HG03060 (cell line): ENCODE results near the gene PCIF1.

ENCODE experiments used
- ATAC-seq: cut with Tn5 transposase; IDR thresholded peaks from one replicate; pipeline ENCODE4 v1.9.1; 2021; ENCODE audit warnings: low read depth, moderate number of reproducible peaks; ENCODE audit not compliant: unreplicated experiment

Gene PCIF1

DNA sequence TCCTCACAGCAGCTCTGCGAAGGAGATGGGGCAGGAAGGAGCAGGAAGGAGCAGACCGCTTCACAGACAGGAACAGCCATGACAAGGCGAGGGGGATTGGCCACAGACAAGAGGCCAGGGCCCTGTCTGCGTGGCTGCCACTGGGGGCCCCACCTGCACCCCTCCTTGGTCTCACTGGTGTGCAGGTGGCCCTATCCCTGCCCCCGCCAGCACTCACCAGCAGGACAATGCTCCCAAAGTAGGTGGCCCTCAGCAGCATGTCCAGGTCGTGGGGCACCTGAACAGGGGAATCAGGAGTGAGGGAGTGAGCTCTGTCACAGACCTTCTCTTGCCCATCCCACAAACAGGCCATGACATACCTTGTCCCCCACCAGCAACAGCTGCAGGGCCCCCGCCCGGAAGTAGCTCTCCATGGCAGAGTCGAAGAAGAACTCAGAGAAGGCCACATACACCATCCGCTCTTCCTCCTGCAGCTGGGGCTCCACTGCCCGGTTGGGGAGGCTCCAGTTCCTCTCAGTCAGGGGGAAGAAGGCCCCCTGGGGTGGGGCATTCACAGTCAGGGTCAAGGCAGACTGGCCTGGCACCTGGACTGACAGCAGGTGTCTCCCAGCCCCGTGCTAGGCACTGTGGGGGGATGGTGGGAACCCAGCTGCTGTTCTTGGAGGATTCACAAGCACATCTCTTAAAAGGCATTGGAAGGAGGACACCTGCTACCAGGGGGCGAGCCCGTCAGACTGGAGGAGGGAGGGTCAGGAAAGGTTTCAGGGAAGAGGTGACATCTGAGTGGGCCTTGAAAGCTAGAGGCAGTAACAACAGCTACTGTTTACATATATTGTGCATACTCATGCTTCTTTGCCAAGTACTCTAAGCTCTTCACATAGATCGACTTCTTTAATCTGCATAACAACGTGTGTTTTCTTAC is 29.6 kb upstream of the PCIF1 start:
- ATAC-seq = no peak

DNA sequence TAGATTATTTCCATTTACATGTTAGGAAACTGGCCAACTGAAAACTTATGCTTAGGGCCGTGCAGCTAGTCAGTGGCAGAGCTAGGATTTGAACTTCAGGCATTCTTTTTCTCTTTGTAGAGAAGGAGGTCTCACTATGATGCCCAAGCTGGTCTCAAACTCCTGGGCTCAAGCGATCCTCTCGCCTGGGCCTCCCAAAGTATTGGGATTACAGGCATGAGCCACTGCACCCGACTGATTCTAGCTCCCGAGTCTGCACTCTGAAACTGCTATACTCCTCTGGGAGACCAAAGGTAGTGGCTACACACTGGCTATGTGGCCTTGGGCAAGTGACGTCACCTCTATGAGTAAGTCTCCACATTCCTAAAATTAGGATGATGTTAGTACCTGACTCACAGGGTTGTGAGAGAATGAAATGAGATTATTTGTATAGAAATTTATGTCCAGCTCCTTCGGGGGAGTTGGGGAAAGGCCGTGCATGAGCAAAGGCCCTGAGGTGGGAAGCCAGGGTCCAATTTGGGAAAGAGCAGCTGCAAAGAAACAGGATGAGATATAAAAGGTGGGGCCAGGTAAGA is 28.9 kb upstream of the PCIF1 start:
- ATAC-seq = no peak

DNA sequence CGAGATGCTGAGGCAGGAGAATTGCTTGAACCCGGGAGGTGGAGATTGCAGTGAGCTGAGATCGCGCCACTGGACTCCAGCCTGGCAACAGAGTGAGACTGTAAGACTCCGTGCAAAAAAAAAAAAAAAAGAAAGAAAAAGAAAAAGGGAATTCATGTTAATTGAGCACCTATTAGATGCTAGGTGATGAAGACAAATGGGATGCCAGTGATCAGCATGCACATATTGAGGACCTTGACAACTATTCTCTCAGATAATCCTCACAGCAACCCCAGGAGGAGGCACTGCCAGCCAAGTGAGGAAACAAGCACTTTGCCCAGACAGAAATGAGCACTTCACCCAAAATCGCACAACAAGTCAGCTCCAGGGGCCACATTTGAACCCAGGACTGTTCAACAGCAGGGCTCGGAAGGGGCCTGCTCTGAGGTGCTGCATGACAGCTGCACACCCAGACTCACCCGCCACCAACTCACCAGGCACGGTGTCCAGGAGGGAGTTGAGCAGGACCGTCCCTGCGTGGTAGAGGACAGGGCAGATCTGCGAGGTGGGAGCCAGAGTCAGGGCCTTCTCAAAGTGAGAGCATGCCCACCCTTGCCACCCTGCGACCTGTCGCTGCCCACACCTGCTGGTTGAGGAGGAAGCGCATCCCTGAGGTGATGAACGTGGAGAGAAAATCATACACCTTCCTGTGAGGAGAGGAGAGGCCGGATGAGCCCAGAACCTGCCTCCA is 27.1 kb upstream of the PCIF1 start:
- ATAC-seq = no peak

- ATAC-seq = no peak
Measured at GRCh38 chr20:45908084-45908483, 26.4 kb upstream of the PCIF1 start.

GRCh38 chr20:45909336-45909808 is 25.1 kb upstream of the PCIF1 start:
- ATAC-seq = no peak

DNA sequence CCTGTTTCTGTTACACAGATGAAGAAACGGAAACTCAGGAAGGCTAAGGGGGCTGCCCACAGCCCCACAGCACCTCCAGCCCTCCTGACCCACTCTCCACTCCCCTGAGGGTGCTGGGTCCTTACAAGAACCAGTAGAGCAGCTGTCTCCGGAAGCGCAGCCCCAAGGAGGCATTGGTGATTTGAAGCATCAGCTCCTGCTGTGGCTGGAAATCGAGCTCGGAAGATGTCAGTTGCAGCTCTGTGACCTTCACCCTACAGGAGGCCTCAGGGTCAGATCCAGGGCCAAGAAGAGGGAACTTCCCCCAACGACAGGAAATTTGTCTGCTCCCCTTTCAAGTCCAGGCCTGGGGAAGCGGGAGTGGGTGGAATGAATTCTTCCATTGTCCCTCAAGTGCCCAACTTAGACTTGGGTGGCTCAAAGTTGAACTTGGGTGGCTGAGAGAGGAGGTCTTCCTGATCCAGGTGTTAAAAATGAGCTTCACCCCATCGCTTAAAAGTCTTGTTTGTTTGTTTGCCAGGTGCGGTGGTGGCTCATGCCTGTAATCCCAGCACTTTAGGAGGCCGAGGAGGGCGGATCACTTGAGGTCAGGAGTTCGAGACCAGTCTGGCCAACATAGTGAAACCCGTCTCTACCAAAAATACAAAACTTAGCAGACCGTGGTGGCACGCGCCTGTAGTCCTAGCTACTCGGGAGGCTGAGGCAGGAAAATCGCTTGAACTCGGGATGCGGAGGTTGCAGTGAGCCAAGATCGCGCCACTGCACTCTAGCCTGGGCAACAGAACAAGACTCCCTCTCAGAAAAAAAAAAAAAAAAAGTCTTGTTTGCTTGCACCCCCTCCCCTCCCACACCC is 24.4 kb upstream of the PCIF1 start:
- ATAC-seq = no peak

DNA sequence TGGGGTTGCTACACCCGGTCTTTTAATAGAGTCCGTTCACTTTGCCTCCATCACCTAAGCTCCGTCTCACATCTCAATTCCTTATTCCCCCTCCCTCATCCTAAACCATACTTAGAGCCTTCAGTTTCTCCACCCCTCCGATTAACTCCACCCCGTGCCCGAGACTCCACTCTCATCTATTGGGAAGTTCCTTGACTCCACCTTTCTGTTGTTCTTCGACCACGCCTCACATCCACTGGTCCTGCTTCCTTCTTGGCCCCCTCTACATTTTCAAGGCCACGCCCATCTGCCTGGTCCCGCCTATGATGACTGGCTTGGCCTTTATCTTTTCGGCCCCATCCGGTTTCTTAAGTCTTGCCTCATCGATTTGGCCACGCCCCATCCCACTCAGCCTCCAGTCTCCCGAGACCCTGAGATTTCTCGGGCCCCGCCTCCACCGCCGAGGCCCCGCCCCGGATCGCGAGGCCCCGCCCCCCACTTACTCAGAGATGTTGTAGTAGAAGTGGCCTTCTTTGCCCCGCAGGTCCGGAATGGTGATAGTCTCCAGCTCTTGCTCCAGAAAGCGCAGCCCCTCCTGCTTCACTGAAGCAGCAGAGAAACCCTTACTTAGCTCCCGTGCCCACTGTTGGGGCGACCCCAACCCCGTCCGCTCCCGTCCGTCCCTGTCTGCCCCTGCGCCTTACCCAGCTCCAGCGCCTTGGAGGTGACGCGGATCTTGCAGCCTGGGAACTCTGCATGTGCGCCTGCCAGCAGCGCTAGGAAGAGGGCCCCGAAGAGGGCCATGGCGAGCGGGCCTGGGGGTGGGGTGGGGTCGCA is 23.6 kb upstream of the PCIF1 start:
- peak; percentile 87 for ATAC-seq

GRCh38 chr20:45911486-45912343 is 22.8 kb upstream of the PCIF1 start, which contains the start of gene PLTP:
Gene PLTP (minus strand): TSS chr20:45912155. CDS start chr20:45911452, 703 bp downstream.
- no peak for ATAC-seq

GRCh38 chr20:45912344-45912682 is 22.2 kb upstream of the PCIF1 start:
- no peak for ATAC-seq

- ATAC-seq = no peak
Measured at GRCh38 chr20:45913116-45913515, 21.4 kb upstream of the PCIF1 start.

GRCh38 chr20:45917790-45918141 is 16.7 kb upstream of the PCIF1 start:
- ATAC-seq = no peak

DNA sequence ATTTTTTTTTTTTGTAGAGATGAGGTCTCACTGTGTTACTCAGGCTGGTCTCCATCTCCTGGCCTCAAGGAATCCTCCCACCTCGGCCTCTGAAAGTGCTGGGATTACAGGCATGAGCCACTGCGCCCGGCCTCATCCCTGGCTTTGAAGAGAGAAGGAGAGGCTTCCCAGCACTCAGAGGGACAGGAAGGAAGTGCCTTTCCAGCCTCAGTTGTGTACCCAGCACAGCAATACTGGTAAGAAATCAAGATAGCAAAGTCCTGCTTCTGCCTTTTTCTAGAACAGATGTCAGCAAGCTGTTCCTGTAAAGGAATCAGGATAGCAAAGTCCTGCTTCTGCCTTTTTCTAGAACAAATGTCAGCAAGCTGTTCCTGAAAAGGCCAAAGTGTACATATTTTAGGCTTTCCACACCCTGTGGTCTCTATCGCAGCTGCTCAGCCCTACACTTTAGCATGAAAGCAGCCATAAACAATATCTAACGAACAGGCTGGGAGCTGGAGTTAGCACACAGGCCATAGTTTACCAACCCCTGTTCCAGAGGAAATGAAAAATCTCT is 16.2 kb upstream of the PCIF1 start:
- no peak for ATAC-seq

GRCh38 chr20:45918779-45919537 is 15.5 kb upstream of the PCIF1 start:
- ATAC-seq = no peak

GRCh38 chr20:45919542-45920399 is 14.7 kb upstream of the PCIF1 start:
- ATAC-seq = no peak

DNA sequence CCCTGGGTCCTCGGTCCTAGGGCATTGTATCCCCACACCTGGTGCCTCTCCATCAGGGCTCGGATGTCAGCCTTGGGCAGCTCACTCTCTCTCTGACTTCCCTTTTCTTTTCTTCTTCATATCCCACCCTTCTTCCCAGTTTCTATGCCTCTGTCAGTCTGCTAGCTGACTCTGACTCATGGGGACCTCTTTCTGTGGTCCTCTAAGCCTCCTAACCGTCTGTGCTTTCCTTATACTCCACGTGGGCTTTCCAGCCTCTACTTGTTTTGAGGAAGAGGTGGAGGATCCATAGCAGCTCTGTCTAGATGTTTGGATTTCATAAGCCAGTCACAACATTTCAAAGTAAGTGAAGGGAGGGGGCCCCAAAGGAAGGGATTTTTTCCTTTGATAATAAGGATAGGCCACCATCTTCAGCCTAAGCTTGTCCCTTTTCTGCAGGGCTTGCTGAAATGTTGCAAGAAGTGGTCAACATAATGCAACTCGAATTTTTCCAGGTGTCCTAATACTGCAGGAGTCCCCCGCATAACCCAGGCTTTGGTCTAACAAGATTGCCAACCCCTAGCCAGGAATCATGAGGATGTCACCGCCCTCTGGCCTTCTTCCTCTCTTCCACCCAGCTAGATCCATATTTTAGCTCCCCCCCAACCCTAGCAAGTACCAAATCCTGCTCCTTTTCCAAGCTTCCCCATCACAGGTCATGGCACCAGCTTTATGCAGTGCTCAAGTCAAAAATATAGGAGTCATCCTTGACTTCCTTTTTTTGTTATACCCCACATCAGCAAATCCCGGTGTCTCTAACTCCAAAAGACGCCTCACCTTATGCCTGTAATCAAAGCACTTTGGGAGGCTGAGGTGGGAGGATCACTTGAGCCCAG is 13.8 kb upstream of the PCIF1 start:
- ATAC-seq = no peak
